ENCODE measurements around the gene TYMP. TPM values are rescaled to one million over a fixed set of nuclear protein-coding genes. Genes with fewer than 3 reads are reported as not detected.
A peak's percentile ranks its signal among the peaks of the same experiment; 100 is the strongest.

Gene TYMP
- total and polyA plus RNA-seq, 3 experiments from 2014 or later: 17.5 to 93.6 (median 86.1) TPM

DNA sequence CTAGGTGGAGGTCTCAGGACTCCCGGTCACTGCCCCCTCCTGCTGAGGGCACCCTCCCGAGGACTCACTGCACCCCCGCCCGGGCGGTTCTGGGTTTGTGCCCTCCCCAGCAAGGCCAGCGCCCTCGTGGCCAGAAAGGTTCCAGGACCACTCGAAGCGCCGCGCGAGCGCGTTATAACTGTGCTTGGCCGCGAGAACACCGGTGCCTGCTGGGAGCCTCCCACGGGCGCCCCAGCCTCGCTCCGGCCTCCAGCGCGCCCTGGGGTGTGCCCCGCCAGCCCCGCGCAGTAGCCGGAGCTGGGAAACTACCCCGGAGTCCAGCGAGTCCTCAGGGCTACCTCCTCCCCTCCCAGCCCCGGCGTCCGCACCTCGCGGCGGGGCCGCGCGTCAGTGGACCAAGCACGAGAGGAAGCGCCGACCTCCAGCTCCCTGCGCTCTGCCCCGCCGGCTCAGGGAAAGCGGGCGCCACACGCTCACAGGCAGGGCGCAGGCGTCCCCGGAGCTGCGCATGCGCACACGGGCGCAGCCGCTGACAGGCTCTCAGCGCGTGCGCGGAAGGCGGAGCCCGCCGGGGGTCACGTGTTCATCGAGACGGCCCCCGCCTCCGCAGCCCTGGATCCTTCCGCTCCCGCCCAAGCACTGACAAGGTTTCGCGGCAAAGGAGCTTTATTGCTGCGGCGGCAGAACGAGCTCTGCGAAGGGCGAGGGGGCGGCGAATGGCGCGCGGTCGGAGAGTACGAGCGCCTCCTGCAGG lies 4.5 kb downstream of the TYMP start, which contains the start of gene SCO2:
Gene SCO2 (minus strand): TSS at position 495 of the 754 bp plus-strand sequence. CDS start 1,187 bp downstream, outside the sequence.
- Histone ChIP-seq H3K27ac (ENCODE audit: low read depth, low read length) (peak within 1 kb of the TSS; percentile 80), H3K9me3 (ENCODE audit: low read length) (no peaks in the 10 kb centered on the region), H3K4me3 (ENCODE audit: low read length) (peak within 1 kb of the TSS; percentile 64), H3K36me3 (ENCODE audit: insufficient read depth, low read length) (no peaks in the 10 kb centered on the region), H3K27me3 (ENCODE audit: insufficient read depth, low read length, poor library complexity, severe bottlenecking) (no peaks in the 10 kb centered on the region), H3K4me1 (ENCODE audit: insufficient read depth, low read length) (peaks cover 23% of the 10 kb centered on the region)
- Mint-ChIP-seq H3K4me1 (peaks cover 21 to 38% (median 27%) of the 10 kb centered on the region in 3 donors), H3K36me3 (peaks cover 0 to 26% (median 3%) of the 10 kb centered on the region in 3 donors), H3K4me3 (peak within 1 kb of the TSS; percentile 85 to 93 (median 89)), H3K9me3 (no peaks in the 10 kb centered on the region), H3K27ac (peak within 1 kb of the TSS; percentile 85 to 99 (median 88)), H3K27me3 (no peaks in the 10 kb centered on the region)
- ChIA-PET POLR2A (interaction anchor here (0.9 to 4.9 kb wide), 24 partner anchors 8 to 335 kb away, joined by 3 to 93 read pairs (median 6); partner anchors contain the start of genes ADM2, ARSA, CHKB and CPT1B), CTCF (interaction anchor here (0.8 to 6.7 kb wide), 55 partner anchors 8 to 334 kb away, joined by 3 to 91 read pairs (median 5); partner anchors contain the start of genes ADM2, ARSA, CHKB and DENND6B)
- DNase-seq: peak; percentile 96 to 99 (median 97)

- Histone ChIP-seq H3K9me3 (ENCODE audit: low read length) (no peaks in the 10 kb centered on the region), H3K27ac (ENCODE audit: low read depth, low read length) (peak overlapping the region; percentile 80), H3K4me3 (ENCODE audit: low read length) (peak overlapping the region; percentile 64), H3K36me3 (ENCODE audit: insufficient read depth, low read length) (no peaks in the 10 kb centered on the region), H3K27me3 (ENCODE audit: insufficient read depth, low read length, poor library complexity, severe bottlenecking) (no peaks in the 10 kb centered on the region), H3K4me1 (ENCODE audit: insufficient read depth, low read length) (peaks cover 21% of the 10 kb centered on the region)
- Mint-ChIP-seq H3K9me3 (no peaks in the 10 kb centered on the region), H3K4me1 (peaks cover 21 to 38% (median 27%) of the 10 kb centered on the region in 3 donors), H3K36me3 (peaks cover 0 to 31% (median 3%) of the 10 kb centered on the region in 3 donors), H3K27me3 (no peaks in the 10 kb centered on the region), H3K27ac (peak overlapping the region; percentile 85 to 99 (median 86)), H3K4me3 (peak overlapping the region; percentile 85 to 93 (median 89))
- ChIA-PET CTCF (interaction anchor here (1.0 to 6.7 kb wide), 17 partner anchors 10 to 334 kb away, joined by 3 to 91 read pairs (median 18); partner anchors contain the start of genes HDAC10, KLHDC7B, LMF2 and MAPK11), POLR2A (interaction anchor here (1.0 to 4.9 kb wide), 13 partner anchors 13 to 334 kb away, joined by 4 to 93 read pairs (median 10); partner anchors contain the start of genes ADM2, ARSA, CHKB and KLHDC7B)
- no peak for DNase-seq
These were observed 5.1 kb downstream of the TYMP start for GRCh38 chr22:50524676-50525103.

DNA sequence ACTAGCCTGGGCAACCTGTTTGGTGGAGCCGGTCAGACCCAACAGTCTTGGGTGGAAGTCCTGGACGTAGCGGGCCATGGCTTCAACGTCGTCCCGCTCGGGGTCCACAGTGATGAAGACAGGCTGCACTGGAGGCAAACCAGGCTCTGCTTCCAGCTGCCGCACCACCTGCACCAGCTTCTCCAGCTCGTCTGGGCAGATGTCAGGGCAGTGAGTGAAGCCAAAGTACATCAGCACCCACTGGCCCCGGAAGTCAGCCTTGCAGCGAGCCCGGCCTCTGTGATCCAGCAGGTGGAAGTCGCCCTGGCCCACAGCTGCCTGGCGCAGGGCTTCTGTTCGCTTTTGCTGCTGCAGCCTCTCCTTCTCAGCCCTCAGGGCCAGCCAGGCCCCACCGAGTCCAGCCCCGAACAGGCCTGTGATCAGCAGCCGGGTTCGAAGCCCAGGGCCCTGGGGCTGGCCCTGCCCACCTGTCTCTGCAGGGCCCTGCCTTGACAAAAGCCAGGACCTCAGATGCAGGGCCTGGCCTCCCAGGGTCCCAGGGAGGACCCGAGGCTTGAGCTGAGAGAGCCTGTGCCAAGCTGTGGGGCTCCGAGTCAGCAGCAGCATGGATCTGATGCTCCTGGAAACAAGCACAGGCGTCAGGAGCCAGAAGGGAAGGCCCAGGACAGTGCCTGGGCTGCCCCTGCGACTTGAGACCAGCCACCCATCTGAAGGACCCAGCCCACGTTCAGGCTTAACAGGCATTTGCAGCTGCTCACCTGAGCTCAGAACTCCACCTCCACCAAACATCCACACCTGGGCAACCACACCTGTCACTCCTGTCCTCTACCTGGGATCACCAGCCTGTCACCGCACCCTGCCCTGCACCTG lies 5.8 kb downstream of the TYMP start:
- Histone ChIP-seq H3K9me3 (ENCODE audit: low read length) (no peaks in the 10 kb centered on the region), H3K27ac (ENCODE audit: low read depth, low read length) (peak overlapping the region; percentile 80), H3K4me1 (ENCODE audit: insufficient read depth, low read length) (peaks cover 21% of the 10 kb centered on the region), H3K4me3 (ENCODE audit: low read length) (peak overlapping the region; percentile 64), H3K27me3 (ENCODE audit: insufficient read depth, low read length, poor library complexity, severe bottlenecking) (no peaks in the 10 kb centered on the region), H3K36me3 (ENCODE audit: insufficient read depth, low read length) (no peaks in the 10 kb centered on the region)
- DNase-seq: no peak
- Mint-ChIP-seq H3K4me3 (peak overlapping the region; percentile 85 to 93 (median 89)), H3K9me3 (no peaks in the 10 kb centered on the region), H3K27ac (peak overlapping the region; percentile 85 to 99 (median 86)), H3K27me3 (no peaks in the 10 kb centered on the region), H3K4me1 (peaks cover 21 to 37% (median 27%) of the 10 kb centered on the region in 3 donors), H3K36me3 (peaks cover 0 to 36% (median 3%) of the 10 kb centered on the region in 3 donors)
- POLR2A ChIA-PET: interaction anchor here (1.0 to 4.9 kb wide), 9 partner anchors 12 to 334 kb away, joined by 4 to 93 read pairs (median 12); partner anchors contain the start of genes CHKB, LMF2, NCAPH2 and TUBGCP6
- CTCF ChIA-PET: interaction anchor here (1.8 to 6.7 kb wide), 8 partner anchors 9 to 273 kb away, joined by 5 to 91 read pairs (median 66); partner anchors contain the start of genes HDAC10, KLHDC7B, LMF2 and NCAPH2

GRCh38 chr22:50523458-50523805 lies 6.4 kb downstream of the TYMP start:
- ChIA-PET CTCF (interaction anchor here (1.1 to 6.7 kb wide), 4 partner anchors 13 to 97 kb away, joined by 4 to 91 read pairs (median 66); partner anchors contain the start of genes LMF2, NCAPH2 and SYCE3), POLR2A (no interaction called here)
- H3K27me3 Mint-ChIP-seq: no peaks in the 10 kb centered on the region
- peak overlapping the region in 5 of 7 donors; percentile 15 to 88 (median 50) for H3K4me3 Mint-ChIP-seq
- H3K9me3 Mint-ChIP-seq: no peaks in the 10 kb centered on the region
- H3K36me3 ChIP-seq (ENCODE audit: insufficient read depth, low read length): no peaks in the 10 kb centered on the region
- peaks cover 0 to 41% (median 3%) of the 10 kb centered on the region in 3 donors for H3K36me3 Mint-ChIP-seq
- H3K27ac Mint-ChIP-seq: peak overlapping the region in 1 of 8 donors; percentile 23
- H3K4me1 ChIP-seq (ENCODE audit: insufficient read depth, low read length): peaks cover 21% of the 10 kb centered on the region
- no peak for DNase-seq
- H3K27ac ChIP-seq (ENCODE audit: low read depth, low read length): no peak overlapping the region
- no peak overlapping the region for H3K4me3 ChIP-seq (ENCODE audit: low read length)
- H3K4me1 Mint-ChIP-seq: peaks cover 18 to 32% (median 24%) of the 10 kb centered on the region in 3 donors
- no peaks in the 10 kb centered on the region for H3K27me3 ChIP-seq (ENCODE audit: insufficient read depth, low read length, poor library complexity, severe bottlenecking)
- H3K9me3 ChIP-seq (ENCODE audit: low read length): no peaks in the 10 kb centered on the region

DNA sequence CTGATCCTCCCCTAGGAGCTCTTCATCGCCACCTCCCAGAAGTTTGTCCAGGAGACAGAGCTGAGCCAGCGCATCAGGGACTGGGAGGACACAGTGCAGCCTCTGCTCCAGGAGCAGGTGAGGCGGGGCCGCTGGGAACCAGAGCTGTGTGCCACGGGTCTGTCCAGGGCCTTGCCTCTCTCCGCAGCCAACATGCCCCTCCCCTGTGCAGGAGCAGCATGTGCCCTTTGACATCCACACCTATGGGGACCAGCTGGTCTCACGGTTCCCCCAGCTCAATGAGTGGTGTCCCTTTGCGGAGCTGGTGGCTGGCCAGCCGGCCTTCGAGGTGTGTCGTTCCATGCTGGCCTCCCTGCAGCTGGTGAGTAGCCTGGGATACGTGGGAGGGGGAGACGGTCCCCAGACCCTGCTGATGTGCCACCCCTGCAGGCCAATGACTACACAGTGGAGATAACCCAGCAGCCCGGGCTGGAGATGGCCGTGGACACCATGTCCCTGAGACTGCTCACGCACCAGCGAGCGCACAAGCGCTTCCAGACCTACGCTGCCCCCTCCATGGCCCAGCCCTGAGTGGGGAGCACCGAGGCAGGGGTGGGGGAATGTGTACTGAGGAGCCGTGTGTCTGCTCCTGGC lies 6.9 kb downstream of the TYMP start:
- Histone ChIP-seq H3K36me3 (ENCODE audit: insufficient read depth, low read length) (peaks cover 3% of the 10 kb centered on the region), H3K27ac (ENCODE audit: low read depth, low read length) (no peak overlapping the region), H3K9me3 (ENCODE audit: low read length) (no peaks in the 10 kb centered on the region), H3K4me1 (ENCODE audit: insufficient read depth, low read length) (peaks cover 21% of the 10 kb centered on the region), H3K27me3 (ENCODE audit: insufficient read depth, low read length, poor library complexity, severe bottlenecking) (no peaks in the 10 kb centered on the region), H3K4me3 (ENCODE audit: low read length) (no peak overlapping the region)
- Mint-ChIP-seq H3K4me1 (peaks cover 18 to 27% (median 20%) of the 10 kb centered on the region in 3 donors), H3K9me3 (no peaks in the 10 kb centered on the region), H3K4me3 (peak overlapping the region in 3 of 7 donors; percentile 5 to 55 (median 50)), H3K36me3 (peaks cover 0 to 46% (median 3%) of the 10 kb centered on the region in 3 donors), H3K27me3 (no peaks in the 10 kb centered on the region), H3K27ac (peak overlapping the region in 1 of 8 donors; percentile 23)
- no peak for DNase-seq
- POLR2A ChIA-PET: no interaction called here
- CTCF ChIA-PET: interaction anchor here (1.0 to 3.6 kb wide), 4 partner anchors 12 to 41 kb away, joined by 3 to 58 read pairs (median 4); partner anchors contain the start of genes NCAPH2 and SYCE3

- DNase-seq: no peak
- Mint-ChIP-seq H3K27ac (no peak overlapping the region), H3K4me1 (peaks cover 12 to 20% (median 15%) of the 10 kb centered on the region in 3 donors), H3K4me3 (no peak overlapping the region), H3K27me3 (no peaks in the 10 kb centered on the region), H3K9me3 (no peaks in the 10 kb centered on the region), H3K36me3 (peaks cover 0 to 52% (median 3%) of the 10 kb centered on the region in 3 donors)
- Histone ChIP-seq H3K27ac (ENCODE audit: low read depth, low read length) (no peak overlapping the region), H3K27me3 (ENCODE audit: insufficient read depth, low read length, poor library complexity, severe bottlenecking) (no peaks in the 10 kb centered on the region), H3K4me3 (ENCODE audit: low read length) (no peak overlapping the region), H3K36me3 (ENCODE audit: insufficient read depth, low read length) (peaks cover 9% of the 10 kb centered on the region), H3K9me3 (ENCODE audit: low read length) (no peaks in the 10 kb centered on the region), H3K4me1 (ENCODE audit: insufficient read depth, low read length) (peaks cover 20% of the 10 kb centered on the region)
- ChIA-PET CTCF (interaction anchor here (1.0 to 1.1 kb wide), 3 partner anchors 12 to 24 kb away, joined by 3 to 4 read pairs (median 3); partner anchors contain the start of gene NCAPH2), POLR2A (no interaction called here)
These were observed 7.5 kb downstream of the TYMP start for GRCh38 chr22:50522208-50522805.
